ENCODE measurements around the gene ARHGEF16.

DNA sequence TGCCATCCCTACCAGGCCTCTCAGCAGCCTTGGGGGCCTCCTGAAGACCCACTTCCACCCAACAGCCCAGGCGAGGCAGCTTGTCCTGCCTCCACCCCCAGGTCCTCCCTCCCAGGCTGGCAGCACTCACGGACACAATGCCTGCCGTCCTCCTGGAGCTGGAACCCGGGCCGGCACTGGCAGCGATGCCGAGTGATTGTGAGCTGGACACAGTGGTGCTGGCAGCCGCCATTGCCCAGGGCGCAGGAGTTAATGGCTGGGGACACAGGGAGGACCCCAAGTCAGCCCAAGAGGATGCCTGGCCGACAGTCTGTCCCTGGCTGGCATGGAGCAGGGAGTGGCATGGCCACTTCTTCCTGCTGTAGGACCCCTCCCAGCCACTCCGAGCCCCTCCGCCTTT lies 60.8 kb downstream of the ARHGEF16 start:
- TF ChIP-seq ZNF341 (tag by site-specific recombination; IDR thresholded peaks at IDR 0.05; ENCODE audit: low read depth) (no peak), ZBTB7A (tag by site-specific recombination; IDR thresholded peaks at IDR 0.05; ENCODE audit: low read depth) (no peak), ZFHX2 (tag by site-specific recombination; conservative IDR thresholded peaks at IDR 0.05) (no peak), YY1 (tag by site-specific recombination; IDR thresholded peaks at IDR 0.05) (no peak), ZNF426 (tag by site-specific recombination; IDR thresholded peaks at IDR 0.05) (no peak), ZFP69B (tag by site-specific recombination; IDR thresholded peaks at IDR 0.05) (no peak)
- TF ChIP-seq, protein P1, sequence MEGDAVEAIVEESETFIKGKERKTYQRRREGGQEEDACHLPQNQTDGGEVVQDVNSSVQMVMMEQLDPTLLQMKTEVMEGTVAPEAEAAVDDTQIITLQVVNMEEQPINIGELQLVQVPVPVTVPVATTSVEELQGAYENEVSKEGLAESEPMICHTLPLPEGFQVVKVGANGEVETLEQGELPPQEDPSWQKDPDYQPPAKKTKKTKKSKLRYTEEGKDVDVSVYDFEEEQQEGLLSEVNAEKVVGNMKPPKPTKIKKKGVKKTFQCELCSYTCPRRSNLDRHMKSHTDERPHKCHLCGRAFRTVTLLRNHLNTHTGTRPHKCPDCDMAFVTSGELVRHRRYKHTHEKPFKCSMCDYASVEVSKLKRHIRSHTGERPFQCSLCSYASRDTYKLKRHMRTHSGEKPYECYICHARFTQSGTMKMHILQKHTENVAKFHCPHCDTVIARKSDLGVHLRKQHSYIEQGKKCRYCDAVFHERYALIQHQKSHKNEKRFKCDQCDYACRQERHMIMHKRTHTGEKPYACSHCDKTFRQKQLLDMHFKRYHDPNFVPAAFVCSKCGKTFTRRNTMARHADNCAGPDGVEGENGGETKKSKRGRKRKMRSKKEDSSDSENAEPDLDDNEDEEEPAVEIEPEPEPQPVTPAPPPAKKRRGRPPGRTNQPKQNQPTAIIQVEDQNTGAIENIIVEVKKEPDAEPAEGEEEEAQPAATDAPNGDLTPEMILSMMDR (tag by site-specific recombination; IDR thresholded peaks at IDR 0.05) = no peak
- TF ChIP-seq, protein P2, sequence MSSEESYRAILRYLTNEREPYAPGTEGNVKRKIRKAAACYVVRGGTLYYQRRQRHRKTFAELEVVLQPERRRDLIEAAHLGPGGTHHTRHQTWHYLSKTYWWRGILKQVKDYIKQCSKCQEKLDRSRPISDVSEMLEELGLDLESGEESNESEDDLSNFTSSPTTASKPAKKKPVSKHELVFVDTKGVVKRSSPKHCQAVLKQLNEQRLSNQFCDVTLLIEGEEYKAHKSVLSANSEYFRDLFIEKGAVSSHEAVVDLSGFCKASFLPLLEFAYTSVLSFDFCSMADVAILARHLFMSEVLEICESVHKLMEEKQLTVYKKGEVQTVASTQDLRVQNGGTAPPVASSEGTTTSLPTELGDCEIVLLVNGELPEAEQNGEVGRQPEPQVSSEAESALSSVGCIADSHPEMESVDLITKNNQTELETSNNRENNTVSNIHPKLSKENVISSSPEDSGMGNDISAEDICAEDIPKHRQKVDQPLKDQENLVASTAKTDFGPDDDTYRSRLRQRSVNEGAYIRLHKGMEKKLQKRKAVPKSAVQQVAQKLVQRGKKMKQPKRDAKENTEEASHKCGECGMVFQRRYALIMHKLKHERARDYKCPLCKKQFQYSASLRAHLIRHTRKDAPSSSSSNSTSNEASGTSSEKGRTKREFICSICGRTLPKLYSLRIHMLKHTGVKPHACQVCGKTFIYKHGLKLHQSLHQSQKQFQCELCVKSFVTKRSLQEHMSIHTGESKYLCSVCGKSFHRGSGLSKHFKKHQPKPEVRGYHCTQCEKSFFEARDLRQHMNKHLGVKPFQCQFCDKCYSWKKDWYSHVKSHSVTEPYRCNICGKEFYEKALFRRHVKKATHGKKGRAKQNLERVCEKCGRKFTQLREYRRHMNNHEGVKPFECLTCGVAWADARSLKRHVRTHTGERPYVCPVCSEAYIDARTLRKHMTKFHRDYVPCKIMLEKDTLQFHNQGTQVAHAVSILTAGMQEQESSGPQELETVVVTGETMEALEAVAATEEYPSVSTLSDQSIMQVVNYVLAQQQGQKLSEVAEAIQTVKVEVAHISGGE (tag by site-specific recombination; conservative IDR thresholded peaks at IDR 0.05; ENCODE audit: low read depth) = no peak
- TF ChIP-seq, protein P3, sequence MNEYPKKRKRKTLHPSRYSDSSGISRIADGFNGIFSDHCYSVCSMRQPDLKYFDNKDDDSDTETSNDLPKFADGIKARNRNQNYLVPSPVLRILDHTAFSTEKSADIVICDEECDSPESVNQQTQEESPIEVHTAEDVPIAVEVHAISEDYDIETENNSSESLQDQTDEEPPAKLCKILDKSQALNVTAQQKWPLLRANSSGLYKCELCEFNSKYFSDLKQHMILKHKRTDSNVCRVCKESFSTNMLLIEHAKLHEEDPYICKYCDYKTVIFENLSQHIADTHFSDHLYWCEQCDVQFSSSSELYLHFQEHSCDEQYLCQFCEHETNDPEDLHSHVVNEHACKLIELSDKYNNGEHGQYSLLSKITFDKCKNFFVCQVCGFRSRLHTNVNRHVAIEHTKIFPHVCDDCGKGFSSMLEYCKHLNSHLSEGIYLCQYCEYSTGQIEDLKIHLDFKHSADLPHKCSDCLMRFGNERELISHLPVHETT (tag by site-specific recombination; IDR thresholded peaks at IDR 0.05) = no peak
